CD4-positive, alpha-beta T cell treated with Interleukin-12 subunit alpha and Interleukin-12 subunit beta, for 1 hour (primary cell): ENCODE data around the gene CABP2.
"Not testable (repeated sequence)": the region's sequence is repeated elsewhere in the genome, so short reads cannot be mapped to it uniquely, and the experiment has no call there.

Source experiments
- DNase-seq: peaks from one replicate; pipeline ENCODE4 v3.0.0-alpha.2; 2020

CABP2 gene

DNA sequence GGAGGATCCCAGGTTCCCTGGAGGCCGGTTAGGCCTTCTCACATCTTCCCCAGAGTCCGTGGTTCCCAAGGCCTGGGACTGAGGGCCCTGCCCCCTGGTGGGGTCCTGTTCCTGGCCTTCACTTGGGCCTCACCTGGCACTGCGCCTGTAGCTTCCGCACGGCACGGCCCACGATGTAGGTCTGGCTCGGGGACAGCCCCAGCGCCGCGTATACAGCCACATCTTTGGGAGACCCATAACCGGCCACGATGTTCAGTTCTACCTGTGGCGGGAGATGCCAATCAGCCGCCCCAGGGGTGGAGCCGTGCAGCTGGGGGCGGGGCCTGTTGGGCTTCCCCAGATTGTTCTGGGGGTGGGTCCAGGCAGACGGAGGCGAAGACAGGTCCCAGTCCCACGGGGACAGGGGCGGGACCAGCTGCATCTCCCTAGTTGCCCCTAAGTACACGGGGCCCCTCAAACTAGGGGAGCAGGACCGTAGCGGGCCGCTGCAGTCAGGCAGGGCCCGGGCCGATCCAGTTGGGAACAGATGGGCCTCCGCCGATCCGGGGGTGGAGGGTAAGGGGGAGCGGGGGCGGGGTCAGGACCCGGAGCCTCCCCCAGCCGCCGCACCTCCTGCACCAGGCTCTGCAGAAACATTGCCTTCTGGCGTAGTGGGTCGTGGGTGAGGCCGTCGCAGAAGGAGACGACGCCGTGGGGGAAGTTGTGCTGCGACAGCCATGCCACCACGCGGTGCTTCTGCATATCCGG lies 30.3 kb downstream of the CABP2 start:
- DNase-seq, result no peak

- no peak for DNase-seq
These were observed 31.0 kb downstream of the CABP2 start for GRCh38 chr11:67492069-67492727.

DNA sequence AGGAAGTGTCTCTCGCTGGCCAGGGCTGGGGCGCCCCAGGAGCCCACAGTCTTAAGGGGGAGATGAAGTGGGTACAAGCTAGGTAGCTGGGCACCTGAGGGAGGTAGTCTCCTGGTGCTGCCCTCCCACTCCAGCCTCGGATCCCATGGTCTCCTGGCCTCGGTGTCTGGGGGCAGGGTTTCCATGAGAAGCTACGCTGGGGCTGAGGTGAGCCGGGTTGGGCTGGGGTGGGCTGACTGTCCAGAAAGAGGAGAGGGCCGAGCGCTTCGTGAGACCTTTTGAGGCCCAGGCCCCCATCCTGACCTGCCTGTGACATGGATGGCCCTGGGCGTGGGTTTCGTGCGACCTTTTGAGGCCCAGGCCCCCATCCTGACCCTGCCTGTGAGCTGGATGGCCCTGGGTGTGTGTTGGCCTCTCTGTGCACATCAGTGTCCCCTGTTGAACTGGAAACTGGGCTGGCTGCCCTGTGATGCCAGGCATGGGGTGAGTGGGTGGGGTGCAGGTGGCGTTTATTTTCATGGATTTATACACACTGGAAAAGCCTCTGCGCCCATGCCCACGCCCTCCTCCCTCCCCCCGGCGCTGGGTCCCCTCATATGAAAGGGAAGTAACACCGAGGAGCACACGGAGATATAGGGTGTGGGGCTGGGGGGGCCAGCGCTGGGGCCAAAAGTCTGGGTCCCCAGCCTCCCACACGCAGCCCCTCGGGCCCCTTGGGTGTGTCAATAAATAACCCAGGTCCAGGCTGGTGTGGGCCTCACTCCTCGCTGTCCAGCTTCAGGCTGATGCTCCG lies 31.8 kb downstream of the CABP2 start:
- no peak for DNase-seq

DNA sequence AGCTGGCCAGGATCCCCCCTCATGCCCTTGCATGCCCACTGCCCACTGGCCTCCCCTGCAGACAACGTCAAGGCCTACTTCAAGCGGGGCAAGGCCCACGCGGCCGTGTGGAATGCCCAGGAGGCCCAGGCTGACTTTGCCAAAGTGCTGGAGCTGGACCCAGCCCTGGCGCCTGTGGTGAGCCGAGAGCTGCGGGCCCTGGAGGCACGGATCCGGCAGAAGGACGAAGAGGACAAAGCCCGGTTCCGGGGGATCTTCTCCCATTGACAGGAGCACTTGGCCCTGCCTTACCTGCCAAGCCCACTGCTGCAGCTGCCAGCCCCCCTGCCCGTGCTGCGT lies 32.5 kb downstream of the CABP2 start:
- no peak for DNase-seq

DNA sequence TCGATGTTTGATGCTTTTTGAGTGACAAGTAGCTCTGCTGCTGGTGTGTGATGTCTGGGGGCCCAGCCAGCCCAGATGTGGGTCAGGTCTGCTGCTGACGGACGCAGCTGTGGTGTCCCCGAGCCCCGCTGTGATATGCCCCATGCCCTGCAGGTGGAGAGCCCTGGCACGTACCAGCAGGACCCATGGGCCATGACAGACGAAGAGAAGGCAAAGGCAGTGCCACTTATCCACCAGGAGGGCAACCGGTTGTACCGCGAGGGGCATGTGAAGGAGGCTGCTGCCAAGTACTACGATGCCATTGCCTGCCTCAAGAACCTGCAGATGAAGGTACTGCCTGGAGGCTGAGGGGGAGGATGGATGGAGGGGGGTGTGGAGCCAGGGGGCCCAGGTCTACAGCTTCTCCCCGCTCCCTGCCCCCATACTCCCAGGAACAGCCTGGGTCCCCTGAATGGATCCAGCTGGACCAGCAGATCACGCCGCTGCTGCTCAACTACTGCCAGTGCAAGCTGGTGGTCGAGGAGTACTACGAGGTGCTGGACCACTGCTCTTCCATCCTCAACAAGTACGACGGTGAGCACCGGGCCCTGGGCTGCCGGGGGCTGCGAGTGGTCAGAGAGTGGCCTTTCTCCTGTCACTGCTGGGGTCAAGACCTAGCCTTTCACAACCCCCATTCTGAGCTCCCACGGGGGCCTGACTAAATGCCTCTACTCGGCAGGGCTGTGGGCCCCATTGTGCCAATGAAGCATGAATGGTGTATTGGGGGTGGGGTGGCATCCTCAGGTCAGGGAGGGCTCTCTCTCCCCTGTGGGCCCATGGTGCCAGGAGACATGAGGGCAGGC lies 33.1 kb downstream of the CABP2 start:
- no peak for DNase-seq

DNA sequence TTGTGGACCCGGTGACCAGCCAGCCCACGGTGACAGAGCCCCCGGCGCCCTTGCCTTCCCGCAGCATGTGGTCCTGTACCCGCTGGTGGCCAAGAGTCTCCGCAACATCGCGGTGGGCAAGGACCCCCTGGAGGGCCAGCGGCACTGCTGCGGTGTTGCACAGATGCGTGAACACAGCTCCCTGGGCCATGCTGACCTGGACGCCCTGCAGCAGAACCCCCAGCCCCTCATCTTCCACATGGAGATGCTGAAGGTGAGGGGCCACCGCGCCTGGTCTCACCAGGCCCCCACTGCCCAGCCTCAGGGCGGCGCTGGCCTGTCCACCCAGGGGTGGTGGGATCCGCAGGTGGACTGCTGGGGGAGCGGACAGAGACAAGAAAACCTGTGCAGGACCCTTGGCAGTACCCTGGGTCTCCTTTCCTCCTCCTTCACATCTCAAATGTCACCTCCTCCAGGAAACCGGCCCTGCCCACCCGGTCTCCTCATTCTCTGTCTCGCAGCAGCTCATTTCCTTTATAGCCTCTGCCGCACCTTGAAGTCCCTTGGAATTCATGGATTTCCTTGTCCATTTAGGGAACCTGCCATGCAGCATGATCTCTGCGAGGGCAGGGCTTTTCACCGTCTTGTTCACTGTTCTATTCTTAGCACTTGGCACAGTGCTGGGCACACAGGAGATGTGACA lies 33.9 kb downstream of the CABP2 start:
- no peak for DNase-seq

- DNase-seq, result peak; percentile 41
These were observed 36.6 kb downstream of the CABP2 start for GRCh38 chr11:67486481-67487195.

- peak; percentile 75 for DNase-seq
These were observed 37.3 kb downstream of the CABP2 start for GRCh38 chr11:67485873-67486361.

- DNase-seq, result peak; percentile 69
These were observed 38.4 kb downstream of the CABP2 start for GRCh38 chr11:67484847-67485311.

DNA sequence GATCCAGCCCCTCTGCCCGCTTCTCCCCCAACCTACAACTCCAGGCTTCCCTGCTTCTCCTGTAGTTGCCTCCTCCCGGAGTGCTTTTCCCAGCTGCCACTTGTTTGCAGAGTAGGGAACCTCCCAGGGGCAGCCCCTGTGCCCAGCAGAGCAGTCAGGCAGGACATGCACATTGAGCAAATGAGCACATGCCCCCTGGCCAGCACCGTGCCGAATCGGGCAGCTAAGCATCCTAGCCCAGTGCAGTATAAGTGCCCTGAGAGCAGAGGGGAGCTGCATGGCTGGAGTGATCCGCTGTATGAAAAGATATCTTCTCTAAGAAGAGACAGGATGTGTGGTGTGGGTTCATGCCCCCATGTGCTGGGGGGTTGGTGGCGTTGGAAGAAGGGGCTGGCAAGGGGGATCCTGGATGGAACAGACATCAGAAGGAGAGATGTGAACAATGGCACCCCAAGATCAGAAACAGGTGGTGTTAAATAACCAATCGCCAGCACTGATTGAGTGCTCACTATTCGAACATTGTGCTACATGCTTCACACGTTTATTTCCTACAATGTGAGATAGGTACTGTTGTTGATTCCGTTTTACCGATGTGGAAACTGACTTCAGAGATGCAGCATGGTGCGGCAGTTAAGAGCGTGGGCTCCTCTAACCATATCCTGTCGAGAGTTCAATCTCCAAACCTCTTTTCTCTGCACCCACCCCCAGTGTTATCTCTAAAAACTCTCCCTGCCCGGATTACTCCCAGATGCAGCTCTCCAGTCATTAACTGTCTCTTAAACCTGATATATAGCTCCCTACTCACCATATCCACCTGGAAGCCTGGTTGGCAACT lies 39.2 kb downstream of the CABP2 start:
- DNase-seq, result peak; percentile 62

- peak; percentile 98 for DNase-seq
These were observed 40.1 kb downstream of the CABP2 start, which contains the start of gene AIP for GRCh38 chr11:67482827-67483798. Gene AIP, plus strand, starts transcription at chr11:67483026. Its CDS starts 133 bp downstream, at chr11:67483159.

GRCh38 chr11:67482275-67482826 lies 40.9 kb downstream of the CABP2 start:
- no peak for DNase-seq

DNA sequence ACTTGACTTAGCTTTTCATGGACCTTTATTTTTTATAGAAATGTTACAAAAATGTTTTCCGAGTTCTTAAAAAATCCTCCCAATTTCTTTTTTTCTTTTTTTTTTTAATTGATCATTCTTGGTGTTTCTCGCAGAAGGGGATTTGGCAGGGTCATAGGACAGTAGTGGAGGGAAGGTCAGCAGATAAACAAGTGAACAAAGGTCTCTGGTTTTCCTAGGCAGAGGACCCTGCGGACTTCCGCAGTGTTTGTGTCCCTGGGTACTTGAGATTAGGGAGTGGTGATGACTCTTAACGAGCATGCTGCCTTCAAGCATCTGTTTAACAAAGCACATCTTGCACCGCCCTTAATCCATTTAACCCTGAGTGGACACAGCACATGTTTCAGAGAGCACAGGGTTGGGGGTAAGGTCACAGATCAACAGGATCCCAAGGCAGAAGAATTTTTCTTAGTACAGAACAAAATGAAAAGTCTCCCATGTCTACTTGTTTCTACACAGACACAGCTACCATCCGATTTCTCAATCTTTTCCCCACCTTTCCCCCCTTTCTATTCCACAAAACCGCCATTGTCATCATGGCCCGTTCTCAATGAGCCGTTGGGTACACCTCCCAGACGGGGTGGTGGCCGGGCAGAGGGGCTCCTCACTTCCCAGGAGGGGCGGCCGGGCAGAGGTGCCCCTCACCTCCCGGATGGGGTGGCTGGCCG lies 45.7 kb downstream of the CABP2 start:
- not testable (repeated sequence) for DNase-seq

- DNase-seq, result not testable (repeated sequence)
These were observed 46.6 kb downstream of the CABP2 start for GRCh38 chr11:67476692-67477091.

- no peak for DNase-seq
These were observed 50.4 kb downstream of the CABP2 start for GRCh38 chr11:67472882-67473281.

- DNase-seq, result no peak
These were observed 52.8 kb downstream of the CABP2 start for GRCh38 chr11:67470337-67471002.

DNA sequence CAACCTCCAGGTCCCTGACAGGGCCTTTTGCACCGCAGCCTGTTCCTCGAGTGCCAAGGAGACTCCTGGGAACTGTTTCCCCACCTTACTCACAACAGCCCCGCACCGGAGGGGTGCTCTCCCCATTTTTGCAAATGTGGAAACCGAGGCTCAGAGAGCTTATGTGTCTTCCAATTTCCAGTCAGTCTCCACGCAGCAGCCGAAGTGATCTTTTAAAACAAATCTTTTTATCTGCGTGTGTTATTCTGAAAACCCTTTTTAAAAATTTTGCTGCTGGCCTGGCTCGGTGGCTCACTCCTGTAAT lies 53.8 kb downstream of the CABP2 start:
- DNase-seq, result no peak
